ENCODE measurements around the gene PNPLA2. TPM values are rescaled to one million over a fixed set of nuclear protein-coding genes. Genes with fewer than 3 reads are reported as not detected.

PNPLA2 gene
- total RNA-seq, 2 donors from 2014 or later, result 61.8 to 115 TPM

GRCh38 chr11:772429-773390, 46.0 kb upstream of the PNPLA2 start:
- intact Hi-C loops (cut with DNase I), result no loop called here
- Histone ChIP-seq H3K27me3 (replicated peaks; ENCODE audit: insufficient read depth) (no peaks in the 10 kb centered on the region), H3K36me3 (peaks cover 0 to 7% of the 10 kb centered on the region in 2 donors), H3K4me1 (replicated peaks) (peaks cover 7% of the 10 kb centered on the region), H3K27ac (no peak overlapping the region), H3K9me3 (no peaks in the 10 kb centered on the region), H3K4me3 (no peak overlapping the region)
- DNase-seq (ENCODE audit: low spot score), result no peak
- 72% methylated on average over 22 of the region's 34 CpGs for WGBS
- TF ChIP-seq POLR2AphosphoS5 (IDR thresholded peaks at IDR 0.05), result no peak
- TF ChIP-seq POLR2A (IDR thresholded peaks at IDR 0.05), result no peak
- TF ChIP-seq CTCF (IDR thresholded peaks at IDR 0.05), result no peak

DNA sequence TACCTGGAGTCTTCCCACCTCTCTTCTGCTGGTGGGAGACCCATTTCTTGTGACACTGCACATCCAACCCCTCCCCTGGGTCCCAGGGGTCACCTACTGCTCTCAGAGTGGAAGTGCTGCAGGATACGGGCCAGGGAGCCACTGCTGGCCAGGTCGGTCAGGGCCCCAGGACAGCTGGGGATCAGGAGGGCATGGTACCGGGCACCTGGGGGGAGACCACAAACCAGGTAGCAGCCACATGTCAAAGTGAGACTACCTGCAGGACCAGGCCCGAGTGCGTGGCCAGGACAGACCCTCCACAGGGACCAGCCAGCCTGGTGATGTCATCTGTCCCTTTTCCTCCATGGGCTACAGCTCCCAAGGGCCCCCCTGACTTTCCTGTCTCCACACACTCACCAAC, 45.3 kb upstream of the PNPLA2 start:
- no peak for DNase-seq (ENCODE audit: low spot score)
- H3K4me3 ChIP-seq, result no peak overlapping the region
- no peaks in the 10 kb centered on the region for H3K9me3 ChIP-seq
- no peaks in the 10 kb centered on the region for H3K27me3 ChIP-seq (replicated peaks; ENCODE audit: insufficient read depth)
- peaks cover 10% of the 10 kb centered on the region for H3K4me1 ChIP-seq (replicated peaks)
- H3K36me3 ChIP-seq, result peaks cover 0 to 7% of the 10 kb centered on the region in 2 donors
- H3K27ac ChIP-seq, result no peak overlapping the region
- intact Hi-C loops (cut with DNase I), result no loop called here
- WGBS, result 93% methylated on average over 5 of the region's 5 CpGs
- TF ChIP-seq POLR2AphosphoS5 (IDR thresholded peaks at IDR 0.05) (no peak), CTCF (IDR thresholded peaks at IDR 0.05) (no peak), POLR2A (IDR thresholded peaks at IDR 0.05) (no peak)

GRCh38 chr11:773830-774229, 44.9 kb upstream of the PNPLA2 start:
- 88% methylated on average over 9 of the region's 9 CpGs for WGBS
- Histone ChIP-seq H3K36me3 (peaks cover 0 to 7% of the 10 kb centered on the region in 2 donors), H3K4me3 (no peak overlapping the region), H3K27ac (no peak overlapping the region), H3K27me3 (replicated peaks; ENCODE audit: insufficient read depth) (no peaks in the 10 kb centered on the region), H3K4me1 (replicated peaks) (peaks cover 10% of the 10 kb centered on the region), H3K9me3 (no peaks in the 10 kb centered on the region)
- DNase-seq (ENCODE audit: low spot score), result no peak
- TF ChIP-seq POLR2A (IDR thresholded peaks at IDR 0.05) (no peak), POLR2AphosphoS5 (IDR thresholded peaks at IDR 0.05) (no peak), CTCF (IDR thresholded peaks at IDR 0.05) (no peak)
- intact Hi-C loops (cut with DNase I), result no loop called here

DNA sequence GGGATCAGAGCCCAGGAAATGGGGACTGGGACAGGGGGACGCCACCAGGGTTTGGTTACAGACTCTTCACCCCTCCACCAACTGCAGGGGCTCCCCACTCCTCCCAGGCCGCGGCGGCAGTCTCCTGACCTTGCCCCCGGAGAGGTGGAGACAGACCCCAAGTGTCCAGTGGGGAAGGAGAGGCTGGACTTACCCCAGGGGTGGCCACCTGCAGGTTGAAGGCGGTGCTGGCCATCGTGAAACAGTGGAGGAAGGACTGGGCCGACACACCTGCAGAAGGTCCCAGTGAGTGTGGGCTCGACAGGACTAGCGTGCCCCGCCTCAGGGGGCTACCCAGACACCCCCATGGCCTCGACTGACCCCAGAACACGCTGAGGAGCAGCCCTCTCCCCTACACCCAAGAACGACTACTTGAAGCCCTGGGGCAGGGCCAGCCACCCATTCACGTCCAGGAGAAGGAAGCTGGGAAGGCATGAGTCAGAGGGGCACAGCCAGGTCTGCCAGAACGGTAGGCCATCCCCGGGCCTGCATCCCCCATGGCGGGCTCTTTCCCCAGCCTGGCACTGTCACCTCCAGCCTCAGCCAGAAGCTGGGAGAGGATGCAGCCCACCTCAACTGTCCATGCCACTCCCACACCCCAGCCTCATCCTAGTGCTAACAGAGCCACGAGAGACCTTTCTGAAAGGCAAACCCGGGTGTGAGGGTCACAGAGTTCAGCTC, 43.7 kb upstream of the PNPLA2 start:
- H3K27ac ChIP-seq, result no peak overlapping the region
- no peaks in the 10 kb centered on the region for H3K27me3 ChIP-seq (replicated peaks; ENCODE audit: insufficient read depth)
- 66% methylated on average over 19 of the region's 20 CpGs for WGBS
- H3K4me1 ChIP-seq (replicated peaks), result peaks cover 10% of the 10 kb centered on the region
- peaks cover 0 to 7% of the 10 kb centered on the region in 2 donors for H3K36me3 ChIP-seq
- no peak for DNase-seq (ENCODE audit: low spot score)
- TF ChIP-seq CTCF (IDR thresholded peaks at IDR 0.05) (no peak), POLR2AphosphoS5 (IDR thresholded peaks at IDR 0.05) (no peak), POLR2A (IDR thresholded peaks at IDR 0.05) (no peak)
- no peaks in the 10 kb centered on the region for H3K9me3 ChIP-seq
- intact Hi-C loops (cut with DNase I), result no loop called here
- no peak overlapping the region for H3K4me3 ChIP-seq
